ENCODE measurements around the gene WDR27. TPM values are rescaled to one million over a fixed set of nuclear protein-coding genes. Genes with fewer than 3 reads are reported as not detected.
"Not testable (repeated sequence)": the region's sequence is repeated elsewhere in the genome, so short reads cannot be mapped to it uniquely, and the experiment has no call there.

The WDR27 gene
- total and polyA plus RNA-seq, 12 donors = 6.0 to 66.7 (median 27.7) TPM

- H3K4me1 ChIP-seq (replicated peaks in 1 of 2) = peaks cover 19 to 39% of the 10 kb centered on the region in 2 donors
- WGBS, 4 donors = 0% methylated on average over 11 to 54 of the region's 54 CpGs
- intact Hi-C loops (cut with DNase I) = no loop called here
- no peaks in the 10 kb centered on the region for H3K27me3 ChIP-seq
- no peak for TF ChIP-seq POLR2A (IDR thresholded peaks at IDR 0.05)
- TF ChIP-seq CTCF (IDR thresholded peaks at IDR 0.05) = peak in 1 of 6 experiments; percentile 22
- peak overlapping the region; percentile 78 to 98 (median 88) for H3K27ac ChIP-seq
- H3K9me3 ChIP-seq (replicated peaks in 1 of 3) = no peaks in the 10 kb centered on the region
- peak in 2 of 7 donors; percentile 39 to 71 for DNase-seq
- peaks cover 0 to 3% of the 10 kb centered on the region in 2 donors for H3K36me3 ChIP-seq (replicated peaks in 1 of 2)
- H3K4me3 ChIP-seq = peak overlapping the region; percentile 44 to 89 (median 84)
Measured at GRCh38 chr6:169701311-169701953, 397 bp downstream of the WDR27 start.

DNA sequence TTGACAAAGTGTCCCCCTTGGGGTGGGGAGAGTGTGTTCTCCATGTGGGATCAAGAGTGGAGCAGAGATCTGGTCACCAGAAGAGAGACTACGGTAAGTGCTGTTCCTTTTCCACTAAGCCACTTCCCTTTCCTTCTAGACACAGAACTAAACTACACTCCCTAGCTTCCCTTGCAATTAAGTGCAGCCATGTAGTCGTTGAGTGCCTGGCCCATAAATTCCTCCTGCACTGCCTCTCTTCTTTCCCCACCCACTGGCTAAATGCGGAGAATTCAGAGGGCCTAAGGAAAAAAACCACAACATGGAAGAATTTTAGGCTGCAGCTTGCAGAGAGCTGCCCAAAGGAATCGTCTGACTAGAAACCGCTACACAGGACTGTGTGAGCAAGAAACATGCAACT, 1.5 kb downstream of the WDR27 start:
- peaks cover 19 to 36% of the 10 kb centered on the region in 2 donors for H3K4me1 ChIP-seq (replicated peaks in 1 of 2)
- no peaks in the 10 kb centered on the region for H3K27me3 ChIP-seq
- WGBS, 4 donors = 65 to 72% (median 67%) methylated on average over 5 of the region's 5 CpGs

DNA sequence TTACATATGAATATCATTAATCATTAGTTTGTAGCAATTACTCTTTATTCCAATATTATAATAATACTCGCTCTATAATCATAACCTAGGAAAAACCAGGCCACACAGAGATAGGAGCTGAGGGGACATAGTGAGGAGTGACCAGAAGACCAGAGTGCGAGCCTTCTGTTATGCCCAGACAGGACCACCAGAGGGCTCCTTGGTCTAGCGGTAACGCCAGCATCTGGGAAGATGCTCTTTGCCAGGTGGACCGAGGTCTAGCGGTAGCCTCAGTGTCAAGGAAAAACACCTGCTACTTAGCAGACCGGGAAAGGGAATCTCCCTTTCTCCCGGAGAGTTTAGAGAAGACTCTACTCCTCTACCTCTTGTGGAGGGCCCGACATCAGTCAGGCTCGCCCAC, 4.7 kb downstream of the WDR27 start:
- 69 to 88% (median 82%) methylated on average over 10 of the region's 10 CpGs for WGBS, 4 donors
- H3K36me3 ChIP-seq (replicated peaks in 1 of 2); H3K27me3 ChIP-seq; H3K4me1 ChIP-seq (replicated peaks in 1 of 2); intact Hi-C loops (cut with DNase I); H3K4me3 ChIP-seq; H3K27ac ChIP-seq; H3K9me3 ChIP-seq (replicated peaks in 1 of 3): not testable (repeated sequence)
- peak in 3 of 7 donors; percentile 25 to 34 (median 32) for DNase-seq
- TF ChIP-seq CTCF (IDR thresholded peaks at IDR 0.05) = peak in 4 of 6 experiments; percentile 5 to 36 (median 24)

More for the DNA sequence above, 1.5 kb downstream of the WDR27 start:
- no peak overlapping the region for H3K4me3 ChIP-seq
- intact Hi-C loops (cut with DNase I) = no loop called here
- TF ChIP-seq POLR2A (IDR thresholded peaks at IDR 0.05) (no peak), CTCF (IDR thresholded peaks at IDR 0.05) (no peak)
- no peaks in the 10 kb centered on the region for H3K9me3 ChIP-seq (replicated peaks in 1 of 3)
- DNase-seq = no peak
- H3K27ac ChIP-seq = no peak overlapping the region
- H3K36me3 ChIP-seq (replicated peaks in 1 of 2) = peaks cover 0 to 2% of the 10 kb centered on the region in 2 donors

GRCh38 chr6:169695131-169695530, 6.7 kb downstream of the WDR27 start:
- no peak overlapping the region for H3K27ac ChIP-seq
- H3K36me3 ChIP-seq (replicated peaks in 1 of 2) = no peaks in the 10 kb centered on the region
- intact Hi-C loops (cut with DNase I) = no loop called here
- no peak for TF ChIP-seq CTCF (IDR thresholded peaks at IDR 0.05)
- no peak for TF ChIP-seq POLR2A (IDR thresholded peaks at IDR 0.05)
- no peak for DNase-seq
- H3K27me3 ChIP-seq = no peaks in the 10 kb centered on the region
- no peaks in the 10 kb centered on the region for H3K4me1 ChIP-seq (replicated peaks in 1 of 2)
- no peak overlapping the region for H3K4me3 ChIP-seq
- H3K9me3 ChIP-seq (replicated peaks in 1 of 3) = no peaks in the 10 kb centered on the region
- WGBS, 4 donors = 90 to 98% (median 95%) methylated on average over 5 of the region's 5 CpGs
